Right atrium auricular region (tissue), 2 donors: ENCODE results near the gene RAB1B. TPM values are rescaled to one million over a fixed set of nuclear protein-coding genes. Genes with fewer than 3 reads are reported as not detected.
A peak's percentile ranks its signal among the peaks of the same experiment; 100 is the strongest.

Experiments
- DNase-seq: peaks from one replicate; pipeline ENCODE4 v3.0.0-alpha.2; 2019; ENCODE audit warnings: low spot score
- H3K27ac ChIP-seq, 2 donors: fragments of 200-600 bp; sonication (generic); 1 replicate in 1 of 2; 2 replicates in 1 of 2; pipeline ENCODE4 v1.5.1; 2016 to 2019
- H3K27me3 ChIP-seq, 2 donors: fragments of 200-600 bp; sonication (generic); one replicate each; pipeline versions ENCODE4 v1.5.1 to v1.6.0; 2017 to 2019
- H3K36me3 ChIP-seq: fragments of 200-600 bp; sonication (generic); one replicate; pipeline ENCODE4 v1.5.1; 2016
- H3K4me1 ChIP-seq, 2 donors: fragments of 200-600 bp; sonication (generic); one replicate each; pipeline versions ENCODE4 v1.5.1 to v1.6.0; 2017 to 2019
- H3K4me3 ChIP-seq, 2 donors: fragments of 200-600 bp; sonication (generic); 1 replicate in 1 of 2; 2 replicates in 1 of 2; pipeline ENCODE4 v1.5.1; 2017 to 2019; ENCODE audit warnings: mild to moderate bottlenecking in 1 of 2, moderate library complexity in 1 of 2
- H3K9me3 ChIP-seq, 2 donors: fragments of 200-600 bp; sonication (generic); one replicate each; pipeline ENCODE4 v1.5.1; 2019
- total RNA-seq, 2 donors: library from RNA; depleted of rRNA; stranded (reverse); fragments of >200 nt; gene quantifications; one replicate each; pipeline ENCODE4 v1.1.0, GENCODE V29; 2016
- TF ChIP-seq, protein P1 (sequence below), 2 donors: fragments of 200-600 bp; sonication (generic); IDR thresholded peaks; one replicate each; pipeline ENCODE4 v1.5.1; 2019; ENCODE audit warnings: antibody characterized with exemption in 2 of 2

The RAB1B gene
- total RNA-seq, 2 donors from 2014 or later: 95.6 to 115 TPM

DNA sequence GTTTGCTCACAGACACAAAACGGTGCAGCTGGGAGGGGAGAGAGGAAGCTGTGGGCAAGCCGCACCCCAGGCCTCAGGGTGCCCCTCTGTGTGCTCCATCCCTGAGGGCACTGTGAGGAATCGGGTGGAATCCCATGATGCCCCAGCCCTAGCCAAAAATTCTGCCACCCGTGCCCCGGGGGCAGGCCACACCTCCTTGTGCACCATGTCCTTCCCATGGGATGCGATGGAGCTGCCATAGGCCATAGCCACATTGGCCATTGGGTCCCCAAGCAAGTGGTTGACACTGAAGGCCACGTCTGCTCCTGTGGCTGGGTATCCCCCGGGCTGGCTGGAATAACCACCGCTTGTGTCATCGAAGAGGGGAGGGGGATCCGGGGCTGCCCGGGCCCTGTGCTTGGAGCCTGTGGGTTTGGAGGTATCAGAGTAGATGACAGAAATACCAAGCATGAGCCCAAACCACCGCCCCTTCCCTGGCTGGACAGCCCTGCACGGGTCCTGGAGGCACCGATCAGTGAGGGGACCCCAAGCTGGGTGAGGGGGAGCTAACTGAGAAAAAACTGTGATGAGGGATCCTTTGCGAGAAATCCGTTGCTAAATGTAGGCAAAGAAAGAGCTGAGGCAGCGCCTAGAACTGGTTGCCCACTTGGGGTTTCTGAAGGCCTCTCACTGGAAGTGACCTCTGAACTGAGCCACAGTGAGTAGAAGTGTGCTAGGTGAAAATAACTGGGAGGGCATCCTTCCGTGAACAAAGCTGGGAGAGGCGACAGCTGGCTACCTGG lies 19.6 kb downstream of the RAB1B start:
- Histone ChIP-seq H3K27ac (peak overlapping the region; percentile 92 to 96), H3K4me1 (peaks cover 0 to 47% of the 10 kb centered on the region in 2 donors), H3K27me3 (peaks cover 0 to 11% of the 10 kb centered on the region in 2 donors), H3K4me3 (peak overlapping the region; percentile 67 to 90), H3K9me3 (no peaks in the 10 kb centered on the region), H3K36me3 (peaks cover 8% of the 10 kb centered on the region)
- TF ChIP-seq, protein P1, sequence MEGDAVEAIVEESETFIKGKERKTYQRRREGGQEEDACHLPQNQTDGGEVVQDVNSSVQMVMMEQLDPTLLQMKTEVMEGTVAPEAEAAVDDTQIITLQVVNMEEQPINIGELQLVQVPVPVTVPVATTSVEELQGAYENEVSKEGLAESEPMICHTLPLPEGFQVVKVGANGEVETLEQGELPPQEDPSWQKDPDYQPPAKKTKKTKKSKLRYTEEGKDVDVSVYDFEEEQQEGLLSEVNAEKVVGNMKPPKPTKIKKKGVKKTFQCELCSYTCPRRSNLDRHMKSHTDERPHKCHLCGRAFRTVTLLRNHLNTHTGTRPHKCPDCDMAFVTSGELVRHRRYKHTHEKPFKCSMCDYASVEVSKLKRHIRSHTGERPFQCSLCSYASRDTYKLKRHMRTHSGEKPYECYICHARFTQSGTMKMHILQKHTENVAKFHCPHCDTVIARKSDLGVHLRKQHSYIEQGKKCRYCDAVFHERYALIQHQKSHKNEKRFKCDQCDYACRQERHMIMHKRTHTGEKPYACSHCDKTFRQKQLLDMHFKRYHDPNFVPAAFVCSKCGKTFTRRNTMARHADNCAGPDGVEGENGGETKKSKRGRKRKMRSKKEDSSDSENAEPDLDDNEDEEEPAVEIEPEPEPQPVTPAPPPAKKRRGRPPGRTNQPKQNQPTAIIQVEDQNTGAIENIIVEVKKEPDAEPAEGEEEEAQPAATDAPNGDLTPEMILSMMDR (IDR thresholded peaks at IDR 0.05): no peak
- DNase-seq: no peak

DNA sequence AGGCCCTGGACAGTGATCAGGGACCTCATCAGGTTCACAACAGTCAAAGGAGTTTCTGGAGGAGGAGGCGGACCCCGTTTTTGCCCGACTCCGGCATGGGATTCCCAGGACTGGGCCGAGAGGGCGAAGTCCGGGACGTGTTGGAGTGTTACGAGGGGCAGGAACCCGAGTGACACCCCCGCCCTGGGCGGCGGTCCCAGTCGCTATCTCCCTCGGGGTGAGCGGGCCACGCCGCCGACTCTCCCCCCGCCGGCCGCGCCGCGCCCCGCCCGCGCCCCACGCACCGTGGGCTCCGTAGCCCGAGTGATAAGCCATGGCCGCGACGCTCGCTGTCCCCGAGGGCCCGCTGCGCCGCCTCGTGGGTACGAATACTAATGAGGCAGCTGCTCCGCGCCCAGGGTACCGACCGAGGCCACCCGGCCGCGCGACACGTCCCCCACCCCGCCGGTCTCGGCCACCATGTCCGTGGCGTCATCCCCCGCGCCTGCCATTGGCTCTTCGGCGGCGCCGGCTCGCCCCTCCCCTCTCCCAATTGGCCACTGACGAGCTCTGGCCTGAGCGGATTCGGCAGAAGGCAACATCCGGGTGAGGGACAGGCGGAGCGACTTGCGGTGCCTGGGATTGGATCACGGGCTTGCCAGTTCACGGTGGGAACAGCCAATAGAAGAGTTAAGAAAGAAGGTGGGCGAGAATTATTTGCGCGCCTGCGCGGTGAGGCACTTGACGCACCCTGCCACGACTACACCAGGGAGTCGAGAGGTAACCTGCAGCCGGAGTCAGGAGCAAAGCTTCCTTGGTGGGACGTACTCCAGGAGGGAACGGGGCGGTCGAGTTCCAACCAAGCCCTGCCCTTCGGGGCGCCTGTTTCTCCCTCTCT lies 20.5 kb downstream of the RAB1B start, which contains the start of gene YIF1A:
TSS of gene YIF1A (minus strand) at position 473 of the 877 bp plus-strand sequence. CDS start at position 315, 158 bp downstream.
- peak; percentile 100 for DNase-seq
- Histone ChIP-seq H3K9me3 (no peaks in the 10 kb centered on the region), H3K4me3 (peak within 1 kb of the TSS; percentile 67 to 90), H3K27me3 (peaks cover 0 to 11% of the 10 kb centered on the region in 2 donors), H3K4me1 (peaks cover 0 to 47% of the 10 kb centered on the region in 2 donors), H3K36me3 (peaks cover 8% of the 10 kb centered on the region), H3K27ac (peak within 1 kb of the TSS; percentile 92 to 96)
- TF ChIP-seq, protein P1 (IDR thresholded peaks at IDR 0.05): no peak

DNA sequence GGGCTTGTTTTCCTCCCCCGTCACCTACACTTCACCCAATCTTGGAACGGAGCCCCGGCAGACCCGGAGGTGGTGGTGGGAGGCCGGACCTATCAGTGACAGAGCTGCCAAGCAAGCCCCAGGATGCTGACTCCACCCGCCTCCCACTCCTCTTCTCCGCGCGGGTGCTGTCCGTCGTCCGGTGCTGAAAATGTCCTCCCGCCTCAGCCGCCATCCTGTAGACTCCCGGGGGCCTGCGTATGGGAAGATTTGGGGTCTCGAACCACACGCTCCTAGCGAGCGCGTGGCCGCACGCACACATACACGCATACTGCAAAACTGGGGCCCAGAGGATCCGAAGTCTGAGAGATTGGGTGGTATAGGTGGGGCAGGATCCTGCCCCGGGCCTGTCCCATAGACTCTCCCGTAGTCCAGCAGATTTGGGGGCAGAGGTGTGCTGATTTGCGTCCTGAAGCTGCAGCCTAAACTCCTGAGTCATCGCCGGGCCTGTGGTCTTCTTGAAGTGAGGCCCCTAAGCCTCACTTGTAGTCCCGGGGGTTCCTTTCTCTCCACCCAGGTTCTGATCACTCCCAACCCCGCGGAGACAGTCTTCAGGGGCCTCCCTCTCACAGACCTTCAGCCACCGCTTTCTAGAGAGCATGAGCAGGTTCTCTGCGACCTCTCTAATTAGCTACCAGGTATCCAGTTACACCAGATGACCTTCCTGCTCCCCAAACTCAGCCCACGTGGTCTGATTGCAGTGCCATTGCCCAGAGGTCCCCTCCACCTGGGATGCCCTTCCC lies 21.3 kb downstream of the RAB1B start:
- H3K27ac ChIP-seq: peak overlapping the region; percentile 92 to 96
- peaks cover 0 to 47% of the 10 kb centered on the region in 2 donors for H3K4me1 ChIP-seq
- H3K27me3 ChIP-seq: peaks cover 0 to 11% of the 10 kb centered on the region in 2 donors
- peaks cover 5% of the 10 kb centered on the region for H3K36me3 ChIP-seq
- peak overlapping the region; percentile 48 to 90 for H3K4me3 ChIP-seq
- H3K9me3 ChIP-seq: no peaks in the 10 kb centered on the region
- TF ChIP-seq, protein P1 (IDR thresholded peaks at IDR 0.05): no peak
- DNase-seq: peak; percentile 75

DNA sequence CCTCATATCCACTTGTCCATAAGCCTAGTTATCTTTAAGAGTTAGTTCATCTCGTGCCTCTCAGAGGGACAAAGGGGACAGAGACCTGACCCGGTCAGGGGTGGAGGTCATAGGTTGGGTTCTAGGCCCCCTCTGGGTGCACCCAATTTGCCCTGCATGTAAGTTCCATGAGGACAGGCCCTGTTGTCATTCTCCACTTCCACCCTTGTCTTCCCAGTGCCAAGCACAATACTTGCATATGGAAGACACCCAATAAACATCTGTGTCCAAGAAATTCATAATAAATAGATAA lies 21.8 kb downstream of the RAB1B start:
- Histone ChIP-seq H3K4me1 (peaks cover 0 to 45% of the 10 kb centered on the region in 2 donors), H3K4me3 (no peak overlapping the region)

DNA sequence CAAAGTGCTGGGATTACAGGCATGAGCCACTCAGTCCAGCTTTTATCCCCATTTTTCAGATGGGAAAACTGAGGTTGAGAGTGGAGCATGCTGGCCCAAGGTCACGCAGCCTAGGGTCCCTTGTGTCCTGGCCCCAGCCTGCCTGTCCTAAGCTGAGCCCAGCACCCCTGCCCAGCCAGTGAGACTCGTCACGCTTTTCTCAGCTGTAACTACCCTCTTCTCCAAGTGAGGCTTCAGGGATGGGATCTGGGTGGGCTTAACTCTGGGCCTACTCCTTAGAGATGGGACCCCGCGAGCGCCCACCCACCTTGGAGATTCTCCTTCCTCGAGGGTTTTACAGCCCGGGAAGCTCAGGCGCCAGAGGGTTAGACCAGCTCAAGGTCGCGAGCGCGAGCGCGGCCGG lies 22.9 kb downstream of the RAB1B start:
- DNase-seq: no peak
- H3K27me3 ChIP-seq: peaks cover 0 to 11% of the 10 kb centered on the region in 2 donors
- TF ChIP-seq, protein P1 (IDR thresholded peaks at IDR 0.05): no peak
- H3K4me1 ChIP-seq: peaks cover 0 to 34% of the 10 kb centered on the region in 2 donors
- no peak overlapping the region for H3K27ac ChIP-seq
- H3K36me3 ChIP-seq: no peaks in the 10 kb centered on the region
- no peaks in the 10 kb centered on the region for H3K9me3 ChIP-seq
- peak overlapping the region in 1 of 2 donors; percentile 46 for H3K4me3 ChIP-seq

More for the DNA sequence above, 21.8 kb downstream of the RAB1B start:
- Histone ChIP-seq H3K27me3 (peaks cover 0 to 11% of the 10 kb centered on the region in 2 donors), H3K27ac (no peak overlapping the region), H3K36me3 (no peaks in the 10 kb centered on the region), H3K9me3 (no peaks in the 10 kb centered on the region)
- no peak for DNase-seq
- TF ChIP-seq, protein P1 (IDR thresholded peaks at IDR 0.05): no peak
